BLaER1 treated with 17β-estradiol and CSF1 and Interleukin-3, amounts not matched to agents 10 nM and 100 nM (cell line): Measurements from ENCODE around the gene ASPM.

Experiments
- H3K27ac ChIP-seq, 11 experiments: shearing (Covaris generic); formaldehyde crosslinking; 2 replicates each; pipeline ENCODE4 v1.8.1; 2022
- H3K27me3 ChIP-seq, 11 experiments: shearing (Covaris generic); formaldehyde crosslinking; 2 replicates each; pipeline ENCODE4 v1.8.1; 2022
- H3K36me3 ChIP-seq, 11 experiments: shearing (Covaris generic); formaldehyde crosslinking; 2 replicates each; pipeline ENCODE4 v1.8.1; 2022
- H3K4me1 ChIP-seq, 10 experiments: shearing (Covaris generic); formaldehyde crosslinking; 2 replicates each; pipeline ENCODE4 v1.8.1; 2022
- H3K4me2 ChIP-seq, 11 experiments: shearing (Covaris generic); formaldehyde crosslinking; 2 replicates each; pipeline ENCODE4 v1.8.1; 2022
- H3K4me3 ChIP-seq, 10 experiments: shearing (Covaris generic); formaldehyde crosslinking; 2 replicates each; pipeline ENCODE4 v1.8.1; 2022
- H3K9ac ChIP-seq, 11 experiments: shearing (Covaris generic); formaldehyde crosslinking; 2 replicates each; pipeline ENCODE4 v1.8.1; 2022
- H3K9me3 ChIP-seq, 11 experiments: shearing (Covaris generic); formaldehyde crosslinking; replicated peaks in 1 of 11; 2 replicates each; pipeline ENCODE4 v1.8.1; 2022
- H4K20me1 ChIP-seq, 11 experiments: shearing (Covaris generic); formaldehyde crosslinking; 2 replicates each; pipeline ENCODE4 v1.8.1; 2022
- Cebpa-rat ChIP-seq, 11 experiments: shearing (Covaris generic); IDR thresholded peaks; 2 replicates each; pipeline ENCODE4 v1.8.1; 2022

The ASPM gene

DNA sequence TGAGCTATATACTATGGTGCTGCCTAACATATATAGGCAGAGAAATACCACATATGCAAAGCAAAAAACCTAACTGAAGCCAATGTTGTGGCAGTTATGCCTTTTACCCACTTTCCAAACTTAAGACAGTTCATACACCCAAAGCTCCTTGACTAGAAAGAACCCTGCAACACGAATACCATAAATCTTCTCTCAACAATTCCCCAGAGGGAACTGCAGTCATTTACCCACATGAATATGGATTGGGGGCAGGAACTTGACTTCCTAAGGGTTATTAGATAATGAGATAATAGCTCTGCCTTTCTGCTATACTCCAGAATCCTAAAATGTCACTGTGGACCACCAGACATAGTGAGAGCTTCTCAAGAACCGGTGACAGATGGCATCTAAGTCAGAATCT is 2.9 kb upstream of the ASPM start:
- Histone ChIP-seq H3K4me1 (peaks cover 3 to 14% (median 11%) of the 10 kb centered on the region in 10 experiments; a peak in 18 of 20 replicates), H3K9ac (no peak overlapping the region), H3K4me2 (no peak overlapping the region), H3K9me3 (peaks cover 0 to 4% (median 0%) of the 10 kb centered on the region in 11 experiments; a peak in 1 of 22 replicates), H3K4me3 (no peak overlapping the region), H3K36me3 (no peaks in the 10 kb centered on the region), H3K27me3 (no peaks in the 10 kb centered on the region), H3K27ac (no peak overlapping the region), H4K20me1 (peaks cover 0 to 7% (median 0%) of the 10 kb centered on the region in 11 experiments; a peak in 4 of 22 replicates)
- no peak for TF ChIP-seq Cebpa-rat (IDR thresholded peaks at IDR 0.05)

- Histone ChIP-seq H3K4me3 (peak overlapping the region; percentile 78 to 98 (median 92)), H3K4me1 (peaks cover 15 to 38% (median 30%) of the 10 kb centered on the region in 10 experiments), H4K20me1 (peaks cover 0 to 7% (median 0%) of the 10 kb centered on the region in 11 experiments; a peak in 4 of 22 replicates), H3K9me3 (peaks cover 0 to 4% (median 0%) of the 10 kb centered on the region in 11 experiments; a peak in 1 of 22 replicates), H3K4me2 (peak overlapping the region; percentile 83 to 98 (median 92)), H3K36me3 (peaks cover 0 to 34% (median 31%) of the 10 kb centered on the region in 11 experiments; a peak in 16 of 22 replicates), H3K27me3 (no peaks in the 10 kb centered on the region), H3K27ac (peak overlapping the region in 10 of 11 experiments; percentile 46 to 95 (median 90); a peak in 19 of 22 replicates), H3K9ac (peak overlapping the region; percentile 76 to 94 (median 90))
- no peak for TF ChIP-seq Cebpa-rat (IDR thresholded peaks at IDR 0.05)
These were observed 934 bp downstream of the ASPM start for GRCh38 chr1:197145446-197146024.

- H3K4me1 ChIP-seq: peaks cover 15 to 43% (median 30%) of the 10 kb centered on the region in 10 experiments
- H3K36me3 ChIP-seq: peaks cover 0 to 41% (median 39%) of the 10 kb centered on the region in 11 experiments; a peak in 17 of 22 replicates
- no peak for TF ChIP-seq Cebpa-rat (IDR thresholded peaks at IDR 0.05)
- peak overlapping the region in 9 of 11 experiments; percentile 85 to 94 (median 91); a peak in 19 of 22 replicates for H3K9ac ChIP-seq
- peak overlapping the region; percentile 83 to 98 (median 92) for H3K4me2 ChIP-seq
- peak overlapping the region in 7 of 11 experiments; percentile 84 to 95 (median 89); a peak in 10 of 22 replicates for H3K27ac ChIP-seq
- peaks cover 0 to 4% (median 0%) of the 10 kb centered on the region in 11 experiments; a peak in 1 of 22 replicates for H3K9me3 ChIP-seq
- peaks cover 0 to 7% (median 0%) of the 10 kb centered on the region in 11 experiments; a peak in 4 of 22 replicates for H4K20me1 ChIP-seq
- H3K4me3 ChIP-seq: peak overlapping the region; percentile 78 to 98 (median 92); a peak in 19 of 20 replicates
- no peaks in the 10 kb centered on the region for H3K27me3 ChIP-seq
These were observed 1.7 kb downstream of the ASPM start for GRCh38 chr1:197144570-197145325.

- Histone ChIP-seq H3K4me1 (peaks cover 15 to 43% (median 30%) of the 10 kb centered on the region in 10 experiments), H3K27me3 (no peaks in the 10 kb centered on the region), H4K20me1 (peaks cover 0 to 7% (median 0%) of the 10 kb centered on the region in 11 experiments; a peak in 6 of 22 replicates), H3K4me3 (no peak overlapping the region), H3K9ac (no peak overlapping the region), H3K27ac (no peak overlapping the region), H3K9me3 (peaks cover 0 to 4% (median 0%) of the 10 kb centered on the region in 11 experiments; a peak in 1 of 22 replicates), H3K36me3 (peaks cover 0 to 56% (median 54%) of the 10 kb centered on the region in 11 experiments; a peak in 20 of 22 replicates), H3K4me2 (peak overlapping the region in 6 of 11 experiments; percentile 6 to 88 (median 17); a peak in 5 of 22 replicates)
- no peak for TF ChIP-seq Cebpa-rat (IDR thresholded peaks at IDR 0.05)
These were observed 3.2 kb downstream of the ASPM start for GRCh38 chr1:197143276-197143675.

DNA sequence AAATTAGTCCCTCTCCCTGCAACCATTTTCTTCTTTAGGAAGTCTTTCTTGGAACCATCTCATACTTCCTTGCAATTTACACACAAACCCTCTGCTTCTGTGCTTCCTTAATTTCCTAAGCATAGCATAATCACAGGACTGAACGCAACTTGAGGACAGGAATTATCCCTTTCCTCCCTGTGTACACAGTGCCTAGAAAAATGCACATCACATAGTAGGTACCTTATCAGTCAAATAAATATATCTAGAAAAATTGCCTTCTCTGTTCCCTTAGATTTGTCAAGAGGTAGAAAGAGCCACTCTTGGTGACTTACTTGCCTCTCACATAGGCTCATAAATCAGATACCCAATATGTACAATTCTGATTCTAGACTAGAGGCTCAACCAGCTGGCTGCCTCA is 4.9 kb downstream of the ASPM start:
- peaks cover 0 to 69% (median 62%) of the 10 kb centered on the region in 11 experiments; a peak in 20 of 22 replicates for H3K36me3 ChIP-seq
- no peaks in the 10 kb centered on the region for H3K9me3 ChIP-seq
- peaks cover 0 to 10% (median 0%) of the 10 kb centered on the region in 11 experiments; a peak in 6 of 22 replicates for H4K20me1 ChIP-seq
- H3K9ac ChIP-seq: no peak overlapping the region
- no peak for TF ChIP-seq Cebpa-rat (IDR thresholded peaks at IDR 0.05)
- peaks cover 15 to 43% (median 30%) of the 10 kb centered on the region in 10 experiments for H3K4me1 ChIP-seq
- H3K27me3 ChIP-seq: no peaks in the 10 kb centered on the region
- peak overlapping the region in 6 of 11 experiments; percentile 0 to 38 (median 16); a peak in 4 of 22 replicates for H3K4me2 ChIP-seq
- no peak overlapping the region for H3K4me3 ChIP-seq
- no peak overlapping the region for H3K27ac ChIP-seq

DNA sequence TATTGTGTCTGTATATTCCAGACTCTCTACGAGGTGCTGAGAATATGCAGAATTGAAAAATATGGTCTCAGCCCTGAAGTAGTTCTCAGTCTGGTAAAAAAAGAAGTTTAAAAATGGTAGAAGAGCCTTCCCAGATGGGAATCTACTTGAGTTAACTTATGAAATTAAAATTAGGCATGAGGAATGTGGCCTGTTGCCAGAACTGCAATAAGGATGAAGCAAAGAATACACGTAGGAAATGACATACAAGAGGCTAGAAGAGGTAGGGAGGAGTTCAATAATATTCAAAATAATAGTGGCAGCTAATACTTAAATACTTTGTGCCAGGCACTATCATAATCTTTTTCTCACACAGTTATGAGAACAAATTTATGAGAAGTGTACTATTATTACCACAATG is 6.3 kb downstream of the ASPM start:
- H3K27ac ChIP-seq: no peak overlapping the region
- H3K4me2 ChIP-seq: peak overlapping the region in 1 of 11 experiments; percentile 27; a peak in 1 of 22 replicates
- TF ChIP-seq Cebpa-rat (IDR thresholded peaks at IDR 0.05): no peak
- no peak overlapping the region for H3K9ac ChIP-seq
- H3K9me3 ChIP-seq: no peaks in the 10 kb centered on the region
- H4K20me1 ChIP-seq: peaks cover 0 to 10% (median 0%) of the 10 kb centered on the region in 11 experiments; a peak in 7 of 22 replicates
- no peak overlapping the region for H3K4me3 ChIP-seq
- H3K4me1 ChIP-seq: peaks cover 15 to 40% (median 26%) of the 10 kb centered on the region in 10 experiments
- peaks cover 0 to 79% (median 70%) of the 10 kb centered on the region in 11 experiments; a peak in 20 of 22 replicates for H3K36me3 ChIP-seq
- no peaks in the 10 kb centered on the region for H3K27me3 ChIP-seq

DNA sequence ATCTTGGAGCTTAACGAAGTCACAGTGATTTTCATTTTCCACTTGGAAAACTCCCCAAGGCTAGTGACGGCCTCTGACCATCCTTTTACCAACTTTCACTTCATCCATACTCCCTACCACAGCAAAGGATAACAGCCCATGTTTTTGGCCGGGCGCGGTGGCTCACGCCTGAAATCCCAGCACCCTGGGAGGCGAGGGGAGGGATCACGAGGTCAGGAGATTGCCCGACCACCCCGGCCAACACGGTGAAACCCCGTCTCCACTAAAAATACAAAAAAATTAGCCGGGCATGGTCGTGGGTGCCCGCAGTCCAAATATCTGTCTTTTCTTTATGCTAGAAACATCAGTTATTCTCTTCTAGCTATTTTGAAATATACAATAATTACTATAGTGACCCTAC is 7.3 kb downstream of the ASPM start:
- Histone ChIP-seq H3K9ac (no peak overlapping the region), H3K36me3 (peaks cover 0 to 88% (median 75%) of the 10 kb centered on the region in 11 experiments; a peak in 20 of 22 replicates), H4K20me1 (peaks cover 0 to 8% (median 0%) of the 10 kb centered on the region in 11 experiments; a peak in 5 of 22 replicates), H3K4me3 (no peak overlapping the region), H3K27me3 (no peaks in the 10 kb centered on the region), H3K27ac (no peak overlapping the region), H3K4me2 (no peak overlapping the region), H3K4me1 (peaks cover 11 to 30% (median 17%) of the 10 kb centered on the region in 10 experiments; a peak in 18 of 20 replicates), H3K9me3 (no peaks in the 10 kb centered on the region)
- TF ChIP-seq Cebpa-rat (IDR thresholded peaks at IDR 0.05): no peak

- no peaks in the 10 kb centered on the region for H3K9me3 ChIP-seq
- H3K27ac ChIP-seq: no peak overlapping the region
- no peak overlapping the region for H3K4me3 ChIP-seq
- H3K4me1 ChIP-seq: peaks cover 5 to 19% (median 10%) of the 10 kb centered on the region in 10 experiments; a peak in 8 of 20 replicates
- H3K27me3 ChIP-seq: no peaks in the 10 kb centered on the region
- H3K9ac ChIP-seq: no peak overlapping the region
- no peak for TF ChIP-seq Cebpa-rat (IDR thresholded peaks at IDR 0.05)
- peaks cover 0 to 8% (median 0%) of the 10 kb centered on the region in 11 experiments; a peak in 4 of 22 replicates for H4K20me1 ChIP-seq
- no peak overlapping the region for H3K4me2 ChIP-seq
- H3K36me3 ChIP-seq: peaks cover 0 to 91% (median 73%) of the 10 kb centered on the region in 11 experiments; a peak in 20 of 22 replicates
These were observed 9.1 kb downstream of the ASPM start for GRCh38 chr1:197137322-197137721.
